HuH-7.5 (cell line): ENCODE results near the gene ANO6.

Experiments used
- DNase-seq: peaks from one replicate; pipeline ENCODE4 v3.0.0; 2011; ENCODE audit warnings: low spot score

ANO6 gene

DNA sequence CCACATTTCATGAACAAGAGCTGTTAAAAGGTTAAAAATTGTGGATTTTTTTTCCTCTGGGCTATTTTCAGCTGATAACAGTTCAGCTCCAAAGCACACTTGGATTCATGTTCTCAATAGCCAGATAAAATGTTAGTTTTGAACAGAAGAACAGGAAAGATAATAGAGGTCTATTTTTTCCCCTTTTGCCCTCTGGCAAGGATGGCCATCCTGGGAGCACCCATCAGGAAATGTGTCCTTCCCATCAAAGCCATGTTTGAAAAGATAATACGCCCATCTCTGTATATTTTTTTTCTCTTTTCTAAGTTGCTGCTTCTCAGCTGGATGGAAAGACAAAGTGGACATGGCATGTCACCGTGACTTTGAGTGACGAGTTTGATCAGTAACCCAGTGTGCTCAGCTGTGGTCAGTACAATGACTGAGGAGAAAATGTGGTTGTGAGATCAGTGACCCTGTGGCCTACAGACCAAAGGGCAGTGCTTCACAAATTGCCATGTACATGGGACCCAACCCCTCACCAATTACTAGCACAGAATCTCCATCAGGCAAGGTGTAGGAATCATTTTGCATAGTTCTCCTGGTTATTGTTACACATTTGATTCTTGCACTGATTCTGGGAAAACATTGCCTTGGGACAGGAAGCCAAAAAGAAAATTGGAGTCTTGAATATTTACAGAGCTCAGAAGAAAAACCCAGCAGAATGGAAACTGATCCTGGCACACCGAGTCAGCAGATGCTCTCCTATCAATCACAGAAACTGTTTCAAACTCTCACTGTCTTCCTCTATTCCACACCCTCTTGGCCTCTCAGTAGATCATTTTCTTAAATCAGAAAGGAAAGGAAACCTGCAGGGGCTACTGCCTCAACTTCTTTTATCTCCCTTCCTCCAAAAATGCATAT lies 64.3 kb downstream of the ANO6 start:
- DNase-seq: no peak

DNA sequence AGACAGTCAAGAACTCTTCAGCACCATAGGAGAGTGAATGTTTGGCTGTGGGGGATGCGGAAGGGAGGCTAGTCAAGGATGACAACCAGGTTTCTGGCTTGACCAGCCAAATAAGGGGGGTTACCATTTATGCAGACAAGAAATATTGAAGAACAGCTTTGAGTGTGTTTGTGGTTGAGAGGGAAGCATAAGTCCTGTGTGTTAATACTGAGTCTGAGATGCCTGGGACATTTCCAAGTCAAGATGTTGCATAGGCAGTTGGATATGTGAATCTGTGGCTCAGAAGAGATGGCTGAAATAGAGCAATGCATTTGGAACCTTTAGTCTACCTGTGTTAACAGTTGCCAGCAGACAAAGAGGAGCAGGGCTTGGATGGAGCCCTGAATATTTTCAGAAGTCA lies 66.1 kb downstream of the ANO6 start:
- no peak for DNase-seq

DNA sequence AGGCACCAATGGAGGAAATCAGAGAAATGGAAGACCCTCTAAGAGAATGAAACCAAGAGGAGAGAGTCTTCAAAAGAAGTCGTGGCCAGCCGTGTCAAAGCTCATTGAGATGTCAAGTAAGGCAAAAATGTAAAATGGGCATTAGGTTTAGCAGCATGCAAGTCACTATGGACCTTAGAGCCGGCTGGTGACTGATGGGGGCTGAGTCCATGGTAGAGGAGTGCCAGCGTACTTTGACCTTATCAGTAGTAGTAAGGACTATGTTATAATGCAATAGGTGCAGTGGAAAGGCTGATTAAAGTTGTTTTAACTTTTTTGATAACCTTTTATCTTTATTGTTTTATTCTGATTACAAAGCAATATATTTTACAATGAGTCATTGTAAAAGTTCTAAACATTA lies 66.5 kb downstream of the ANO6 start:
- DNase-seq: no peak

DNA sequence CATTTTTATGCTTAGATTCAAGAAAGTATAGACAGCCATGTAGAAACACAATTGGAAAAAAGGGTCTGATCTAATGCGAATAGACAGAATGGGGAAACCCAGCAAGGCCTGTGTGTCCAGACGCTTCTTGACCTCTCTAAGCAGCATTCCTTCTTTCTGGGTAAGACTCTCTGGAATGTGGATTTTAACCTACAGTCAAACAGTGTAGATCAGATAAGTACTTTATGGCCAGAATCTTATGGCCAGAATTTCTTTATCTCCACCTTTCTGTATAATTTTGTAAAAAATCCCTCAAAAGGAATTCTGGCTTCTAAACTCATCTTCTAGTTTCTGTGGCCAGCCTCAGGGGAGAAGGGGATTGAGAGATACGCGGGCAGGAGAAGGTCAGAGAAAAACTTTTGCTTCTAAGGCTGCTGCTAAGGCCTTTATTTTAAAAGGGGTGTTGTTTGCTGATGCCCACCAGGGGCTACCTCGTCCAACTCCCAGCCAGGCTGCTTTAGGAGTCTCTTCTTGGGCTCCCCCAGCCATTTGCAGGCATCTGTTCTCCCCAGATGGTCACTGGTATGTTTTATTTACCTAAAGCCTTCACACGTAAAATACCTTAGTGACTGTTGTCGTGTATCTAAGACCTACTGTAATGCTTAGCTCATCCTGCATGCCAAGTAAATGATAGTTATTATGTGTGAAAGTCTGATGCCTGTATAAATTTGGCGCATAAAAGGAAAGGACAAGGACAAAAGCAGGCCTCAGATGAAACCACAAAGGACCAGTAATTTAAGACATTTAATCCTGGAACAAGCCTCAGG lies 68.4 kb downstream of the ANO6 start:
- DNase-seq: no peak

DNA sequence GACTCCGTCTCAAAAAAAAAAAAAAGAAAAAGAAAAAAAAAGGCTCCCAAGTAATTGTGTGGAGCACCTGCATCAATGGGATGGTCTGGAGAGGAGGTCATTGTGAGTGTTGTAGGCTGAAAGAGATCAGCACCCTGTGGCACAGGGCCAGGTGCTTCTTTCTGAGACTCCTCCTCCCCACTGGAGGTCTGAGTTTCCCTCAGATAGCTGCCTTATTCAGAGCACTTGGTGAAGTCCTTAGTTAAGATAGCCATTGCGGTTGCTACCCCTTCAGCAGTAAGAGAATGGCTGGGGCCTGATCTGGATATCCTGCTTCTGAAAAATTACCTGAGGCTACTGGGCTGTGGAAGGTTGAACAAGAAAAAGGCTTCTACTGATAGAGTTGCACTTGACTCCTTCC lies 69.8 kb downstream of the ANO6 start:
- no peak for DNase-seq

DNA sequence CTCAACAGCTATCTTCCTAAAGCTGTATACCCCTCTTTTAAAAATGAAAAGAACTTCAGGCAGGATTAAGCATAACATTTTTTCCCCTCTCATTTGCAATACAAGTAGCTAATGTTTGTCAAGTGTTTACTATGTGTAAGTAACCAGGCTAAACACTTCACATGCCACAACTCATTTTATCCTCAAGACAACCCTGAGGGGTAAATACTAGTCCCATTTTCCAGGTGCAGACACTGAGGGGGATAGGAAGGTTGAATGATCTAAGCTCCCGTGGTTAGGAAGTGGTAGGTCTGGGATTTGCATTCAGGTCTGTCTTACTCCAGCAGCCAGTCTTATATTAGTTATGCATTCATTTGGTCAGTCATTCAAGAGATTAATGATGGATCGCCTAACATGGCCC lies 70.7 kb downstream of the ANO6 start:
- no peak for DNase-seq

DNA sequence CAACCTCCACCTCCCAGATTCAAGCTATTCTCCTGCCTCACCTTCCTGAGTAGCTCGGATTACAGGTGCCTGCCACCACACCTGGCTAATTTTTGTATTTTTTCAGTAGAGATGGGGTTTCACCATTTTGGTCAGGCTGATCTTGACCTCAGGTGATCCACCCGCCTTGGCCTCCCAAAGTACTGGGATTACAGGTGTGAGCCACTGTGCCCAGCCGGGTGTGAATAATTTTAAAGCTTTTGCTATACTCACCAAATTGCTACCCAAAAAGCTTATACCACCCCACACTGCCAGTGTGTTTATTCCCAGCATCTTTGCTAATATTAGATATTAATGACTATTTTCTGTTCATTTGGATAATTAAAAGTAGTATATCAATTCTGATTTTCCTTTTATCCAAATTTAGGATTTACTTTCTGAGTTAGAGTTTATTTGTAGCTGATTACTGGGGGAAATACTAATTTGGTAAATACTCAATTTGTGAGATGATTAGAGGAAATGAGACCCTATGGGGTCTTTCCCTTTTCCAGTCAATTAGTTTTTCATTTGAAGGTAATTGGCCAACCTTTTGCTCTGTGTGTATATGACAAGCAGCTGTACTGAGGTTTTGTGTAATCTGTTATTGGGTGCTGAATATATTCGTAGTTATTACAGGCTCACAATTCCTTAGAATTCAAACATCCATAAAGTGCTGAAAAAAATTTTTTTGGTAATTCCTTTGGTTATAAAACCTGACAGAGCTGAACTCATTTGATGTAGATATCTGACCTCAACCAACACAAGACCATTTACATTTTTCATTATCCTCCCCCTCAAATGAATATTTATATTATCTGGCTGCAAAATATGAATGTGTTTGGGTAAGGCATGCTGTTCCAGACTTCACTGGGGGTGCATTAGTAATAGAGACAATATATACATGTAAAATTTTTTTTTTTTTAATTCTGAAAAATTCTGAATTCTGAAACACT lies 73.6 kb downstream of the ANO6 start:
- DNase-seq: no peak

DNA sequence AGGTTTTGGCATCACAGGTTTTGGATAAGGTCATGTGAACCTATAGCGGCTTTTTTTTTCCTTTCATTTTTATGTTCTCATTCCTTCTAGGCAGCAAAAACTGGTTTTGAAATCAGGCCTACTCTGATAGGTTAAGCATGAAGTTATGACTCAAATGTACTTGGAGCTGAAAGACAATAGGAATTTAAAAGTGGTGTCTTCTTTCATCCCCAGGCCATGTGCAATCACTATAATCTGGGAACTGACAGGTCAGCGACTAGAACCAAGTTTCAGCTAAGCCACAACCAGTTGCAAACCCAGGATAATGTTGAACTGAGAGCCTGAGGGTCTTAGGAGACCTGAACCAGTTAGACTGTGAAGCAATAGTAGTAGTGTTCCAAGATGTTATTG lies 74.3 kb downstream of the ANO6 start:
- DNase-seq: no peak

DNA sequence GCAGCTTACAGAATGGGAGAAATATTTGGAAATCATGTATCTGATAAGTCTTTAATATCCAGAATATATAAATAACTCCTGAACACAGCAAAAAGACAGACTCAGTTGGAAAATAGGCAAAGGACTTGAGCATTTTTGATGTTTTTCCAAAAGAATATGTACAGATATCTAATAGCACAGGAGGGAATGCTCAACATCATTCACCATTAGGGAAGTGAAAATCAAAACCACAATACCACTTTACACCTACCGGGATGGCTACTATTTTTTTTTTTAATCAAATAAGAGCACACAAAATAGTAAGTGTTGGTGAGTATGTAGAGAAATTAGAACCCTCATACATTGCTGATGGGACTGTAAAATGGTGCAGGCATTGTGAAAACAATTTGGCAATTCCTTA lies 75.6 kb downstream of the ANO6 start:
- DNase-seq: no peak

DNA sequence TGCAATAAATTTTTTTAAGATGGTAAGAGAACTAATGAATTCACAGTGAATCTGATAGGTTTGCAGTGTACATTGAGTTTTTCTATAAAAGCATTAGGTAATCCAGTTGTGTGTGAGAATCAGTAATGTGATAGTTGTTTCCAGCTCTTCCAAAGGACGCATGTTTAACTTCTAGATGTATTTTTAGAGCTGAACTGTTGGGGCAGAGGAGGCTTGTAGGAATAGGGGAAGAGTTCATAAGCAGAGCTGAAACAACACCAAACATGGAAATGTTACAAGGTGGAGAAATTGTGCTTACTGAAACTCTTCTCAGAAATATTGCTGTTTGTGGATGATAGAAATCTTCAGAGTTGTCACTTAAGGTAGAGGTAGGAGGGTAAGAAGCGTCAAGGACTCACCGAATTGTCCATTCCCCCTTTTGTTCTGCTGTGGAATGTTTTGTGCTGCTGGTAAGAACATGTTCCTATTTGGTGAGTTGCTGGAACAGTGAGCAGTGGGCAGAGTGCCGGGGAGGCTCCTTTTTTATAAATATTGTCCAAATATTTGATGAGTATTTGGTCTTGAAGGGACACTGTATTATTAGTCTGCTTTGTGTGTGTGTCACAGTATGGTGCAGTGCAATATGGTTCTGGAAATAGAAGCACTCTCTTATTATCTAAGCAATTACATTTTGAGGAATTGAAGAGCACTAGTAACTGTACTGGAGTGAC lies 76.7 kb downstream of the ANO6 start:
- no peak for DNase-seq

DNA sequence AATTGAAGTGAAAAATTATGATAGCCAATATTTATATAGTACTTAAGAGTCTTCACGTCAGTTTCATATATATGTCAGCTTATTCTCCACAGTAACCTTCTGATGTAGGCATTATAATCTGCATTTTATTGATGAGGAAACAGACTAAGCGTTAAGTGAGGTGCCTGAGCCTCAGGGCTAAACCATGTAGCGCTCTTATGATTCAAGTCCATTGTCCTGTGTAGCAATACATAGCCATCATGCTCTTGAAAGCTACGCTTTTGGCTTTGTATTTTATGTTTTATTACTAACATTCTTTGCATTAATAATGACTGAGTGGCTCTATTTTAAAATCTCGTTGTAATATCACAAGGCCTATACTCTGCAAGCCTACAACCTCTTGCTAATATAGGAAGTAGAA lies 79.0 kb downstream of the ANO6 start:
- DNase-seq: no peak

DNA sequence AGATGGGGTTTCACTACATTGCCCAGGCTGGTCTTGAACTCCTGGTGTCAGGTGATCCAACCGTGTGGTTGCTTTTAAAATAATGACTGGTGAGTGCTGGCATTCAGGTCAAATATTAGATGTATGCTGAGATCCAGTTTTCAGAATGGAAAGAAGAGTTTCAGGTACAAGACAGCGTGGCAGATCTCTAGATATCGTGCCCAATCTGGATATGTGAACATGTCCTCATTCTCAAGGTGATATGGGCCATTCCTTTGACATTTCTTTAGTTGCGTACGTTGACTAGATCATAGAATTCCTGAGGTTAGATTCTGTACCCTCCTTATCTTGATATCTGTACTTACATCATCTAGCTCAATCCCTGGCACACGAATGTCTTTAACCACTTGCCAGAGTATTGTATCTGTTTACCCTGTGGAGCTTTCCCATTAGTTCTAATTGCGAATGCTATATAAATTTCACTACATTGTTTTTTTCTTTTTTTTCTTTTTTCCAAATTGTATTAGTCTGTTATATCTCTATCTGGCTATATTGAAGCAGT lies 80.2 kb downstream of the ANO6 start:
- DNase-seq: no peak

DNA sequence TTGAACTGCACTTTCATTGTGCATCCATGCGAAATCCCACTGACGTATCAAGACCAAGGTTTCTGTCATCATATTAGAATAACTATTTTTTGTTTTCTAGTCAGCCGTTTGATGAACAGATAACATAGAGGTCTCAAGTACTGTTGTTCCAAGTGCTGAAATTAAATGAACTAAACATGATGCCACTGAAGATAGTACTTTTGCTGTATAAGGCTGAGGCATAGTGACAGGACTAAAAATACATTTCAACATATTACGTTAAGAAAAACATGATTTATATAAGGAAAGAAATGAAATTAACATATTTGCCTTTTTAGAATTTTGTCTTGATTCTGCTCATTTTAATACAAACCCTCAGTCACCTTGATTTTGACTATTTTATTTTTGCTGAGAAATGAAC lies 82.2 kb downstream of the ANO6 start:
- no peak for DNase-seq

DNA sequence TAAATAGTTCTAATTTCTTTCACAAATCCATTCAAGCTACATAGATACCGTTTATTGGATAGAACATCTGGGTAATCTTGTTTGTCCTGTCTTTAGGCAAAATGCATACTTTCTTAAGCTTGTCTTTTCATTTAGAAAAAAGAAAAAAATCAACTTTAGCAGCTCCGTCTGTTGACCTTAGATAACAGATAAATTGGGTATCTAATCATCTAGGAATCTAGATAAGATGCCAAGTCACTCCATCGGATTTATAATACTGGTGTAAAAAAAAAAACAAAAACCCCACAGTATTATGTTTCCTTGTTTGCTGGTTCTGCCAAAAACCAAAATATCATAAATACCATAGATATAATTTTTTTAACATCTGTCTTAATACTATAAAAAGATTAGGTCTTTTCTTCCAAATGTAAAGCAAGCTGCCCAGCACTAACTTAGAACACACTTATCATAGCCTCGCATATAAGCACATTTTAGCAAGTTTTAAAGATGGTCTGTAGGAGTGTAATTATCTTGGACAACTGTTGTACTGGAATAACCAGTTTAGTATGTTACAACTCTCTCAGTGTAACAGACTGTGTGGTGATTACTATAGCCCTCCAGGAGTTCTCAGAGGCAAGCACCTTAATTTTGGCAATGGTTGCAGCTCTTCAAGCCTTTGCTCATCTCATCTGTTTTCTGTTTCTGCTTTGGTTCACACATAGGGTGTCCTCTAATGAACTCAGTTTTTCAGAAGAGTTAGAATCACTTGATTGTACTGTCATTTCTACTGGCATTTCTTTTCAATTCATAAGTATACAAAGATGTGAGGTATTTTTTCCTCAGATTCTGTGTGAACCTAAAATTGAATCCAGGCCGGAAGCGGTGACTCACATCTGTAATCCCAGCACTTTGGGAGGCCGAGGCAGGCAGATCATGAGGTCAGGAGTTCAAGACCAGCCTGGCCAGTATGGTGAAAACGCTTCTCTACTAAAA lies 83.1 kb downstream of the ANO6 start:
- DNase-seq: no peak

DNA sequence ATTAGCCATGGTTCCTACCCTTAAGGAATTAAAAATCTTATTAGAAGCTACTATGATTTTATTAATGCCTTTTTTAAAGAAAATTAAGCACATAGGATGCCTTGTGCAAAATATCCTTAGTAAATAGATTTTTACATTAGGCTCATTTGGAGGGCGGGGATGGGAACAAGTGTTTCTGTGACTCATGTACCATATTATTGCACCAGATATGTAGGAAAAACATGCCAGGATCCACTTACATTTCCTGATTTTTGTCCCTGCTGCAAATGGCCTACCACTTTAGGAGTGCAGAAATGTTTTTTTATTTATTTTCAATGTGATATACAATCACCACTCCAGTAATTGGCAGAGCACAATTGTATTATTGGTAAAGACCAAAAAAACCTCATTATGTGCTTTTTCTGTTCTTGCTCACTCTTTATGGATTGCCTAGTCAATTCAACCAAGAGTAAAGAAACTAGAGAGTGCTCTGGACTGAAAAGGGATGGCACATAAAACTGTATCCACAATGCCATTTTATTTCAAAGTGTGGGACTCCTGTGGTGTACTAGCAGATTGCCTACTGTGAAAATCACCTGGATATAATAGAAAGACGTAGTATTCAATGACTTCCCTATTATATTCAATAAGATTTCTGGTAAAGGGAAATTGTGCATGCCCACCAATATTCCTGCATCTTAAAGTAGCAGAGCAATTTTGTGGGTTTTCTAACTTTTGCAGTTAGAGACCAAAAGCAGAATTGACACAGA lies 86.9 kb downstream of the ANO6 start:
- no peak for DNase-seq

DNA sequence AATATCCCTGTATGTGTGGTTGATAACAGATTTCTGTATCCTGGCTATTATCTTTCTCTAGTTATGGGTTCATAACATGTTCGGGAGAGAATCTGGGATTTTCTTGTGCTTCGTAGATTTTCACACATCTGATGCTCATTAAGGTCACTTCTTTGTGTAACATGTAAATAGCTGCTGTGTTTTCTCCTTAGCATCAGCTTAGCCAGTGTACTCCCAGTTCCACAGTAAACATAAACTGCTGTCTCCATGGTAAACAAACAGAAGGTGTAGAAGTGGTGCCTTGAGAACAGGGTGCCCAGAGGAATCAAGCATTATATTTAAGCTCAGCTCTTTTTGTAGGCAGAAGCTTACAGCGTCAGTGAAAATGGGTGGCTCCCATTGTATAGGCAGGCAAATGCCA lies 88.0 kb downstream of the ANO6 start:
- no peak for DNase-seq

DNA sequence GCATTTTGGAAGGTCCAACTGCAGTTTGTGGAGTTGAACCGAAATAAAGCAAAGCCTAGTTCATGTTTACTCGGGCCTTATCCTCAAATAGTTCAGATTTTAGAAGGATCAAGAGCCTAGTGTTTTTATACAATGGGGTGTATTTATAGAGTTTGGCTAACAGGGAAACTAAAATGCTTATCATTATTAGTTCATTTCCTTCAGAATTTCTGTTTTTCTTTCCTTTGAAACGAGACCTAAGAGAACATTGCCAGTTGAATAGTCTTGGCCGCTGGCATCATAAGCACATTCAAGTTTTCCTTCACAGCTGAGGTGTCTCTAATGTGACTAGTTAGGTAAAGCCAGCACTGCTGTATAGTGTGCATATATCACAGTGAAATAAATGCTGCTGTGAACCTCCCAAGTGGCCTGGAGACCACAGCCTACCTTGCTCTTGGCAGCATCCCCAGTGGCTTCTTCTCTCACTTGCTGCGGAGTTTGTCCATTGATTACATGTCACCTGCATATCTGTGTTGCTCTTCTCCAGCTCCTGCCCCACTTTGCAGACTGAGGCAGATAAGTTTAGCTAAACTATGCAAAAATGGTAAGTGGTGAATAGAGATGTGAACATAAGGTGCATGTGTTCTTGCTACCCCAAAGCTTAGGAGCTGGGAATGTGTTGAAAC lies 88.8 kb downstream of the ANO6 start:
- no peak for DNase-seq

DNA sequence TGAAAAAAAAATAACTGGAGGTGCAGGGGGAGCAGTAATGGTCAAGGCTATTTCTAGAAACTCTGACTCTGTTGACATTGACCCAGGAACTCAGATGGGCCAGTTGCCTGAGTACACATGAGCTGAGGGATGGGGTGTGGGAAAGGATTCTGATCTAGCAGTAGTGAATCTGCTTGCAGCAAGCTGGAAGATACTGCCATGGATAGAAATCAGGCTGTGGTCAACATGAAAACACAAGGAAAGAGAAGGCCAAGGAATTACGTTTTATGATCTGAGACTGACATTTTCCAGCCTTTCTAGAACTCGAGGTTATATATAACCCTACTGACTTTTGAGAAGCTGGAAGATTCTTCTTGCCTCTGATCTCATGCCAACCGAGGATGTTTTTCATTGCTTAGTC lies 90.0 kb downstream of the ANO6 start:
- no peak for DNase-seq
